Stimulated activated CD4-positive, alpha-beta T cell treated with anti-CD3 and anti-CD28 coated beads, Interleukin-12 subunit alpha, Interleukin-12 subunit beta, amount 100 ng/mL, for 48 hours (primary cell): Measurements from ENCODE around the gene KNDC1.

ENCODE experiments used
- DNase-seq, 3 donors: peaks; one replicate each; pipeline ENCODE4 v3.0.0-alpha.2; 2020; ENCODE audit warnings: low read depth in 2 of 3, low spot score in 1 of 3

Gene KNDC1

DNA sequence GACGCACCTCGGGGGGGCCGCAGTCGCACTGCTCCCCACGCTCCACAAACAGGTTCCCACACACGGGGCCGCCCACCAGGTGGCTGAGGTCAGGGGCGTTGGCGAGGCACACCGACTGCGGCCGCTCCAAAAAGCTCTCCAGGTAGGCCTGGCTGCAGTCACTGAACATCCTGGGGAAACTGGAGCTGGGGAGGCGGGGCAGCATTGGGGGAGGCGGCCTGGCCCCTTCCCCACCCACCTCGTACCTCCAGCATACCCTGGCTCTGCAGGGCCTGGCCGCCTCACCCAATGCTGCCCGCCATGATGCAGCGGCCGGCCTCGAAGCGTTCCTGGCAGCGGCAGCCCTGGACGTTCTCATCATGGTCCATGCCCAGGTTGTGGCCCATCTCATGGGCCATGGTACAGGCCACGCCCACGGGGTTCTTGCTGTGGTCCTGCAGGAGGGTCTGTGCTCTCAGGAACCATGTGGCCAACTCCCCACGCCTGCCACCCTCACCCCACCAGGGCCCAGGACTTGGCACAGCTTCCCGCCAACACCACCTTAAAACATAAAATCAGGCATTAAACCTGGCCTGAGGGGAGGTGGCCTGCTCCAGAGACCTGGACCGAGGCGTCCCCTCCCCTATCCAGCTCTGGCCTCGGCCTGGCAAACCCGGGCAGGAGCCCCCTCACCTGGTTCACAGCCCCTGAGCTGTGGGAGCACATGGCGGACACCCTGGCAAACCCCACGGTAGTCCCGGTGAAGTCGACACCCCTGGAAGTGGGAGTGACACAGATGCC is 111.7 kb downstream of the KNDC1 start:
- no peak for DNase-seq

DNA sequence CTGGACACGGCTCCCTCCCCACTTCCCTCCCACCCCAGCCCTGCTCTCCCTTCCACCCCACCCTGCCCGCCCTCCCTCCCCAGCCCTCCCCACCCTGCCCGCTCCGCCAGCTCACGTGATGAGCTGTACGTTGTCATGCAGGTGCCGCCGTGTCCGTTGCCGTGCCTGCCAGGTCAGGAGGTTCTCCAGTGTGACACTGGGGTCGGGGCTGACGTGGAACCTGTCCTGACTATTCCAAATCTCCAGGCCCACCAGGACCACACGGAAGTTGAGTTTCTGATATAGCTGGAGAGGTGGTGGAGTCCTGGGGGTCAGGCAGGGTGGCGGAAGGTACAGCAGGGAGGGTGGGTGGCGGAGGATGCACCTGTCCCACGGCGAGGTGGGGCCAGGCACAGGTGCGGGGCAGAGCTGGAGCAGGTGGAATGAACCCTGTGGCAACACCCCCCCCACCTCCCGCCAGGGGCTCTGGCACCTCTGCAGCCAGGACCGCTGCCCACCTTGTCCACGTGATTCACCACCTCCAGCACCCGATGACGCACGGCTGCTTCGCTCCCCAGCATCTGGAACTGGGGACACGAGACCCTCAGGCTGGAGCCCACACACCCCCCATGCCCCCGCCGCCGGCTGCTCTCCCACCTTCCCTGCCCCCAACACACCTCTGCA is 112.4 kb downstream of the KNDC1 start:
- no peak for DNase-seq

DNA sequence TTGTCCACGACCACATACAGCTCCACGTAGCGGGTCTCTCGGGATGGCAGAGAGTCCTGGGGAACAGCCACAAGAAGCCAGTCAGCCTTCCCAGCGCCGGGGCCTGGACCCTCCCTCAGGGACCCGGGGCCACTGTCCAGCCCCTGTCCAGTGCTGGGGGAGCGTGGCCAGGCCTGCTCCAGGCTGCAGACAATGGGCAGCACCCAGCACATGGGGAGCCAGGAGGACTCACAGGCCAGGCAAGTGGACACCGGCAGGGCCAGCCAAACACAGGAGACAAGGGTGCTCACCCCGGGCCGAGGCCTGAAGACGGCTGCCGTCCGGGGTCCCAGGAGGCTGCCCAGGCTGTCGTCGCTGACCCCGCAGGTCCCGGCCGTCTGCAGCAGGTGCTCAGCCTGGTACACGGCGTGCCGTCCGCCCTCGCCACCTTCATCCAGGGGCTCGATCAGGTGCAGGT is 113.0 kb downstream of the KNDC1 start:
- DNase-seq, result no peak

DNA sequence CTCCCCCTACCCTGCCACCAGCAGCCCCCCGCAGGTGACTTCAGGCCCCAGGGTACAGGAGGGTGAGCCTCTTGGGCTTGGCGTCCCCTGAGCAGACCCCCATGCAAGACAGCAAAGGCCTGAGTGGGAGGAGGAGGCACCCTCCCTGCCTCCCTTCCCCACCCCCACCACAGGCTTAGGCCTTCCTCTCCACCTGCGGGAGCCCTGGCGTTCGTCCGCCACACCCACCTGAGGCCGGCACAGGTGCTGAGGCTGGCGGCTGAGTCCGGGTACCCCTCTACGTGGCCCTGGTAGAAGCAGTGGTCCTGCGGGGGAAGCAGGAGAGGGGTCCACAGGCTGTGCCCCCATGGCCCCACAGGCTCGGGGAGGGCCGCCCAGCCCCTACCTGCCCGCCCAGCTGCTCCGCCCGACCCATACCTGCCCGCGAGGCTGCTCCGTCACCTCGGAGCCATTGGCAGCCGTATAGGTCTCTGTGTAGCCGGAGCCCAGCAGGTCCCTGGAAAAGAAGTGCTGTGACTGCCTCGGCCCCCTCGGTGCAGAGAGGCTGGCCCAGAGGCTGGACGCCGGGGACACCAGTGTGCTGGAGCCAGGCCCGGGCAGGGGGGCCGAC is 113.6 kb downstream of the KNDC1 start:
- no peak for DNase-seq

DNA sequence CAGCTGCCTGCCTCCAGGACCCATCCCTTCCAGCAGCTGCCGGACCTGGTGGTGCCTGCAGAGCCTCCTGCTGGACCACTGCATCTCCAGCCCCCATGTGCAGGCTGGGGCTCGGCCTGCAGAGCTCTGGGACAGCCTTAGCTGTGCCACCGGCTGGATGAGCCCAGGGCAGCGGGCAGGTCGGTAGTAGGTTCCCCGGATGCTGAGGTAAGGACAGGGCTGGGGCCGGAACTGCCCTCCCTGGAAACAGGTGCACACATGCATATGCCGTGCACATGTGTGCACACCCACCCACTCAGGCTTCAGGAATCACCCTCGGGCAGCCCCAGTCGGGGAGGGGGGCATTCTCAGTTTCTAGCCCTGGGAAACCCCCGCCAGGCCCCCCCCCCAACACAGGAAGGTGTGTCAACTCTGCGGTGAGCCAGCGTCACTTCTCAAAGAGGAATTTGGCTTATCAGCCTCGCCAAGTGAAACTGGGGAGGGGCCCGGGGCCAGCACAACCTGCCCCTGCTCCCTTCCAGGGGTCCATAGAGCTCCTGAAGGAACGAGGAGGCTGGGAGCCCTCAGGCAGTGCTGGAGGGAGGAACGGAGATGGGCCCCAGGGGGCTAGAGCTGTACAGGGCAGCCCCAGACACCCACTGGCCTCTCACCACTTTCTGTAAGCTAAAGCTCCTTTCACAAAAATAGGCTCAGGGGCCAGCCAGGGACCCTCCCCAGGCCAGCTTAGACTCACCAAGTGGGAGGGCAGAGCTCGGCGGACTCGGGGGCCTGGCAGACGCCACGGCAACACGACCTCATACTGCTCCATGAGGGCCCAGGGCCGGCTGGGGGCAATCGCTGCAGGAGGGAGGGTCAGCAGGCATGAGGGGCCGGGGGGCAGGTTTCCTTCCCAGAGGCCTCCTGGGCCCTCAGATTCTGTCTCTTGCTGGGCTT is 115.0 kb downstream of the KNDC1 start:
- peak; percentile 68 to 80 (median 77) for DNase-seq

DNA sequence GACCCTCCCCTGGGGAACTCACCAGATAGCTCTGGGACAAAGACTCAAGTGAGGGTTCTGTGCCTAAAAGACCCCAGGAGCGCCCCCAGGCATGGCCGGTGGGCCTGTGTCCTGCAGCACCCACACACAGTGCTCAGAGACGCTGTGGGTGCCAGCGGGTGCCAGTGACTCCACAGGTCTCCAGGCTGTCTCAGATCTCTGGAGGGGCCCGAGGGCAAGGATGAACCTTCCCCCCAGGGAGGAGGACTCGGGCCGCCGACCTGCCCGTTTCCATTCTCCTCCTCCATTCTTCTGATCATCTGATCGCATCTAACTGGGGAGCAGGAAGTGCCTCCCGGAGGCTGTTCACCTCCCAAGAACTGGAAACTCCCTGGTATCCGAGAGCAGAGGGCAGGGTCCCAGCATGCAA is 115.7 kb downstream of the KNDC1 start:
- peak in 1 of 3 donors; percentile 41 for DNase-seq
